ENCODE measurements around the gene COL4A2. TPM values are rescaled to one million over a fixed set of nuclear protein-coding genes. Genes with fewer than 3 reads are reported as not detected.

The COL4A2 gene
- total RNA-seq, 3 donors from 2014 or later (not counting 1 experiment from before 2014, with no cell fraction given): not detected

GRCh38 chr13:110538632-110539031 is 231.5 kb downstream of the COL4A2 start:
- TF ChIP-seq, protein P1, sequence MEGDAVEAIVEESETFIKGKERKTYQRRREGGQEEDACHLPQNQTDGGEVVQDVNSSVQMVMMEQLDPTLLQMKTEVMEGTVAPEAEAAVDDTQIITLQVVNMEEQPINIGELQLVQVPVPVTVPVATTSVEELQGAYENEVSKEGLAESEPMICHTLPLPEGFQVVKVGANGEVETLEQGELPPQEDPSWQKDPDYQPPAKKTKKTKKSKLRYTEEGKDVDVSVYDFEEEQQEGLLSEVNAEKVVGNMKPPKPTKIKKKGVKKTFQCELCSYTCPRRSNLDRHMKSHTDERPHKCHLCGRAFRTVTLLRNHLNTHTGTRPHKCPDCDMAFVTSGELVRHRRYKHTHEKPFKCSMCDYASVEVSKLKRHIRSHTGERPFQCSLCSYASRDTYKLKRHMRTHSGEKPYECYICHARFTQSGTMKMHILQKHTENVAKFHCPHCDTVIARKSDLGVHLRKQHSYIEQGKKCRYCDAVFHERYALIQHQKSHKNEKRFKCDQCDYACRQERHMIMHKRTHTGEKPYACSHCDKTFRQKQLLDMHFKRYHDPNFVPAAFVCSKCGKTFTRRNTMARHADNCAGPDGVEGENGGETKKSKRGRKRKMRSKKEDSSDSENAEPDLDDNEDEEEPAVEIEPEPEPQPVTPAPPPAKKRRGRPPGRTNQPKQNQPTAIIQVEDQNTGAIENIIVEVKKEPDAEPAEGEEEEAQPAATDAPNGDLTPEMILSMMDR (IDR thresholded peaks at IDR 0.05): no peak
- Mint-ChIP-seq H3K4me1 (no peaks in the 10 kb centered on the region), H3K27ac (no peak overlapping the region), H3K9me3 (no peaks in the 10 kb centered on the region), H3K4me3 (no peak overlapping the region), H3K36me3 (no peaks in the 10 kb centered on the region), H3K27me3 (ENCODE audit: low read depth in 2 of 2) (no peaks in the 10 kb centered on the region)
- Histone ChIP-seq H3K4me3 (ENCODE audit: low read length) (no peak overlapping the region), H3K9me3 (ENCODE audit: control insufficient read depth, insufficient read depth, low read length) (no peaks in the 10 kb centered on the region), H3K27me3 (ENCODE audit: control insufficient read depth, insufficient read depth, low read length) (no peaks in the 10 kb centered on the region), H3K36me3 (ENCODE audit: control insufficient read depth, insufficient read depth, low read length) (no peaks in the 10 kb centered on the region), H3K27ac (ENCODE audit: low read length) (no peak overlapping the region), H3K4me1 (ENCODE audit: control insufficient read depth, insufficient read depth, low read length) (peaks cover 16% of the 10 kb centered on the region)
- intact Hi-C loops (cut with micrococcal nuclease): no loop called here
- 40% methylated on average over 5 of the region's 5 CpGs for WGBS (ENCODE audit: insufficient coverage)
- ATAC-seq: no peak
- DNase-seq: no peak

GRCh38 chr13:110539894-110540293 is 232.8 kb downstream of the COL4A2 start:
- no peaks in the 10 kb centered on the region for H3K9me3 ChIP-seq (ENCODE audit: control insufficient read depth, insufficient read depth, low read length)
- intact Hi-C loops (cut with micrococcal nuclease): no loop called here
- Mint-ChIP-seq H3K4me1 (no peaks in the 10 kb centered on the region), H3K36me3 (no peaks in the 10 kb centered on the region), H3K27me3 (ENCODE audit: low read depth in 2 of 2) (peaks cover 0 to 2% of the 10 kb centered on the region in 2 donors), H3K4me3 (no peak overlapping the region), H3K27ac (no peak overlapping the region), H3K9me3 (no peaks in the 10 kb centered on the region)
- no peaks in the 10 kb centered on the region for H3K27me3 ChIP-seq (ENCODE audit: control insufficient read depth, insufficient read depth, low read length)
- H3K4me3 ChIP-seq (ENCODE audit: low read length): no peak overlapping the region
- no peak overlapping the region for H3K27ac ChIP-seq (ENCODE audit: low read length)
- ATAC-seq (no peak), DNase-seq (no peak)
- 84% methylated on average over 5 of the region's 5 CpGs for WGBS (ENCODE audit: insufficient coverage)
- no peaks in the 10 kb centered on the region for H3K36me3 ChIP-seq (ENCODE audit: control insufficient read depth, insufficient read depth, low read length)
- peaks cover 16% of the 10 kb centered on the region for H3K4me1 ChIP-seq (ENCODE audit: control insufficient read depth, insufficient read depth, low read length)
- TF ChIP-seq, protein P1 (IDR thresholded peaks at IDR 0.05): no peak

DNA sequence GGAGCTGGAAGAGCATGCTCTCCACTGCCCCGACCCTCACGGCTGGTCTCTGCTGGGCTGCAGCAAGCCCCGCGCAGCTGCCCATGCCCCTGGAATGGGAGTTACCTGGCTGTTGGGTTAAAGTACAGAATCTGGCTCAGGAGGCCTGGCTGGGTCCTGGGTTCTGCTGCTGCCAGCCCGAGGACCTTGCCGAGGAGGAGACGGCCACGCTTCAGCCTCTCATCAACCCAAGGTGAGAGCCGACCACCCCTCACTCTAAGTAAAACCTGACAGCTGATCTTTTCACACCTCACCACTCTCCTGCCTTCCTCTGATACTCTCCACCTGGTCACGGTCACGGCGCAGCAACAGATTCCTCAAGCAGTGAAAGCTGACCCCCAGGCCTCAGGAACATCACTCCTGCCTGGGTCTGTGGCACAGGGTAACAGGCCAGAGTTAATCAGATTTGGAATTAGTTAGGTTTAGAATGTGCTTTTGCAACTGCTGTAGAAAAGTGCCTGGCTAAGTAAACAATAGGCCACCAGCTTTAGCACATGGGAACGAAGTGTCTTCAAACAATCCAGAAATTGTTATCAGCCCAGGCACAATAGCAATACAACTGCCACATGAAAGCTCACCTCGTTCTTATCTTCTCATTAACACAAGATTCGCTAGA is 233.9 kb downstream of the COL4A2 start:
- Histone ChIP-seq H3K4me1 (ENCODE audit: control insufficient read depth, insufficient read depth, low read length) (peaks cover 11% of the 10 kb centered on the region), H3K36me3 (ENCODE audit: control insufficient read depth, insufficient read depth, low read length) (no peaks in the 10 kb centered on the region), H3K4me3 (ENCODE audit: low read length) (no peak overlapping the region), H3K27ac (ENCODE audit: low read length) (no peak overlapping the region), H3K9me3 (ENCODE audit: control insufficient read depth, insufficient read depth, low read length) (no peaks in the 10 kb centered on the region), H3K27me3 (ENCODE audit: control insufficient read depth, insufficient read depth, low read length) (no peaks in the 10 kb centered on the region)
- 90% methylated on average over 15 of the region's 15 CpGs for WGBS (ENCODE audit: insufficient coverage)
- DNase-seq: no peak
- no peak for ATAC-seq
- Mint-ChIP-seq H3K36me3 (no peaks in the 10 kb centered on the region), H3K4me3 (no peak overlapping the region), H3K4me1 (no peaks in the 10 kb centered on the region), H3K9me3 (no peaks in the 10 kb centered on the region), H3K27ac (no peak overlapping the region), H3K27me3 (ENCODE audit: low read depth in 2 of 2) (peaks cover 2 to 14% of the 10 kb centered on the region in 2 donors)
- intact Hi-C loops (cut with micrococcal nuclease): no loop called here
- TF ChIP-seq, protein P1 (IDR thresholded peaks at IDR 0.05): no peak

DNA sequence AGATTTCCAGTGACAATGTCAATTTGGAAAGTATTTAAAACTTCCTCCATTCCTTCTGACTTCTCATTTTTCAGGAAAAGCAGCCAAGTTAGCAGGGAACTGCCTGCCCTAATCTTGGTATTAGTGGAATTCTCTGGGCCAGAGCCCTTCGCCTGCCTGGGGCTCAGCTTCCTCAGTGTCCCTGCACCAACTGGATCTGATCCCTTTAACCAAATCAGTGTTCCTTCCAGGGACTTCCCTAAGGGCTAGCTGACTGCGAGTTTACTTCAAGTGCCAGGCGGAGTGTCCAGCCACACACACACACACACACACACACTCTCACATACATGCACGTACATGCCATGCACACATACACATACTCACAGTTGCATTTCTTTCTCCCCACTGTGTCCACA is 234.4 kb downstream of the COL4A2 start:
- H3K9me3 ChIP-seq (ENCODE audit: control insufficient read depth, insufficient read depth, low read length): no peaks in the 10 kb centered on the region
- no peaks in the 10 kb centered on the region for H3K27me3 ChIP-seq (ENCODE audit: control insufficient read depth, insufficient read depth, low read length)
- ATAC-seq (no peak), DNase-seq (no peak)
- H3K27ac Mint-ChIP-seq: no peak overlapping the region
- peaks cover 8% of the 10 kb centered on the region for H3K4me1 ChIP-seq (ENCODE audit: control insufficient read depth, insufficient read depth, low read length)
- H3K4me3 ChIP-seq (ENCODE audit: low read length): no peak overlapping the region
- H3K27me3 Mint-ChIP-seq (ENCODE audit: low read depth in 2 of 2): peaks cover 2 to 15% of the 10 kb centered on the region in 2 donors
- WGBS (ENCODE audit: insufficient coverage): 86% methylated on average over 4 of the region's 4 CpGs
- H3K9me3 Mint-ChIP-seq: no peaks in the 10 kb centered on the region
- no peak overlapping the region for H3K4me3 Mint-ChIP-seq
- TF ChIP-seq, protein P1 (IDR thresholded peaks at IDR 0.05): no peak
- H3K36me3 Mint-ChIP-seq: no peaks in the 10 kb centered on the region
- H3K36me3 ChIP-seq (ENCODE audit: control insufficient read depth, insufficient read depth, low read length): no peaks in the 10 kb centered on the region
- no peak overlapping the region for H3K27ac ChIP-seq (ENCODE audit: low read length)
- H3K4me1 Mint-ChIP-seq: no peaks in the 10 kb centered on the region
- intact Hi-C loops (cut with micrococcal nuclease): no loop called here

Measured in natural killer cell (primary cell).